K562 (cell line): ENCODE data around the gene SRI. TPM values are rescaled to one million over a fixed set of nuclear protein-coding genes. Genes with fewer than 3 reads are reported as not detected.

Source experiments
- GTF2A2 ChIP-seq: IDR thresholded peaks from 2 replicates; pipeline ENCODE4 v1.6.1; 2016; ENCODE audit warnings: mild to moderate bottlenecking, missing genetic modification characterization, missing compliant biosample characterization
- GTF2E2 ChIP-seq: fragments of 200-800 bp; sonication (Bioruptor generic); IDR thresholded peaks from 2 replicates; pipeline ENCODE4 v1.6.1; 2016; ENCODE audit warnings: missing genetic modification characterization, missing compliant biosample characterization
- TCF7L2 ChIP-seq: fragments of 150-350 bp; IDR thresholded peaks from 2 replicates; pipeline ENCODE4 v1.6.1; 2016; ENCODE audit warnings: low read depth, mild to moderate bottlenecking, low read length, moderate library complexity
- ZBTB33 ChIP-seq: sonication (generic); formaldehyde crosslinking; IDR thresholded peaks from 2 replicates; pipeline ENCODE4 v1.8.1; 2023; ENCODE audit warnings: mild to moderate bottlenecking, missing genetic modification reagents
- ZFX ChIP-seq: sonication (generic); formaldehyde crosslinking; IDR thresholded peaks from 2 replicates; pipeline ENCODE4 v1.8.0; 2022; ENCODE audit warnings: mild to moderate bottlenecking, missing genetic modification reagents, moderate library complexity
- polyA plus RNA-seq, 8 experiments: library from polyadenylated mRNA; depleted of rRNA in 4 of 8; stranded (reverse) in 5 of 8; unstranded in 3 of 8; fragments of >200 nt; fragmentation: Nextera tagmentation in 2 of 8; fragmentation: Illumina TruSeq in 1 of 8; extraction: Ambion mirVana in 2 of 8; extraction: Trizol in 1 of 8; gene quantifications; 2 replicates each; pipeline versions ENCODE4 v1.2.1 to v1.2.3, GENCODE V29; 2011 to 2014; ENCODE audit warnings: inconsistent platforms in 1 of 8, missing spikeins in 1 of 8
- total RNA-seq, 7 experiments: library from RNA; depleted of rRNA in 6 of 7; stranded (reverse); fragments of >200 nt in 6 of 7; fragmentation: Illumina TruSeq in 2 of 7; extraction: Trizol in 2 of 7; gene quantifications; 2 replicates each; pipeline versions ENCODE4 v1.2.1 to v1.2.3, GENCODE V29; 2011 to 2021; ENCODE audit warnings: low replicate concordance in 1 of 7
- TF ChIP-seq, protein P1 (sequence below): IDR thresholded peaks from 2 replicates; pipeline ENCODE4 v1.6.1; 2011; ENCODE audit warnings: borderline replicate concordance, low read depth, mild to moderate bottlenecking, moderate library complexity, low read length; ENCODE audit not compliant: insufficient read depth, poor library complexity, severe bottlenecking
- TF ChIP-seq, protein P2 (sequence below): fragments of 250-450 bp; sonication (Bioruptor Pico); IDR thresholded peaks from 2 replicates; pipeline ENCODE4 v1.4.0; 2020; ENCODE audit warnings: borderline replicate concordance
- TF ChIP-seq, protein P3 (sequence below): fragments of 250-450 bp; sonication (Bioruptor Pico); IDR thresholded peaks from 2 replicates; pipeline ENCODE4 v1.4.0; 2020; ENCODE audit warnings: mild to moderate bottlenecking

SRI gene
- total and polyA plus RNA-seq, 9 of the 15 experiments (the other 6 are each of a cell fraction or from before 2014, with no cell fraction given): 56.4 to 158 (median 119) TPM

DNA sequence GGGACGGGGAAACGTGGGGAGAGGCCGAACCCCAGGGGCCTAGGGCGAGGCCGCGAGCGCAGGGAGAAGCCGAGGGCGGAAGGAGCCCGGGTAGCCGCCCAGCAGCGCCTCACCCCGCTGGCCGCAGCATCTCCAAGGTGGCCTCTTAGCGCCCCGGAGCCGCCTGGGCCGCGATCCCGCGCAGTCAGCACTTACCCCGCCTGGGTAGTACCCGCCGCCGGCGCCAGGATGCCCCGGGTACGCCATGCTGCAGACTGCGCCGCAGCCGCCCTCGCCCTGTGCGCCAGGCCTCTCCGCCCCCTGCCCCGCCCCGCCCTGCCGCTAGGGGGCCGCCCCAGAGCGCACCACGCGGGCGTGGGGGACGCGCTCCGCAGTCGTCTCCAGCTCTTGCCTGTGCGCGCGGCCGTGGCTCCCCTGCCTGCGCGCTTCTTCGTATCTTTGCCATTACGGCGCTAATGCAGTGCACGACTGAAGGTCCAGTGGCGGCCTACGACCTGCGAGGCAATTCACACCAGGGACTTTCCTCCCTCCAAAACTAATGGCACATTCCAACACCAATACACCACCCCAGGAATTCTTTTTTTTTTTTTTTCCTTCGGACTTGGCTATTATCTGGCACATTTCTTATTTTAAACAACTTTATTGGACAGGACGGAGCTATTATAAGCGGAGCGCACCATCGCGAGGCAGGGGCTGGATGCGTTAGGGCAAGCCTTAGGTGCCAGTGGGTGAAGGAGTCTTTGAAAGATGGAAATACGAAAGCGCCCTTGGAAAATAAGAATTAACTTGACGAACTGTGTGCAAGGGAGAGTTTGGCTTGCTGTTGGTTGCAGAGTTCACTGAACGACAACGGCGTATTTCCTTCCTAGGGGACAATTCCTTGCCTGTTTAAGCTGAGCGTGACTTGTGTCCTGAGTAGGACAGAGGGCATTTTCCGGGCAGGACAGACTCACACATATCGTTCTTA lies at the start of gene SRI (continued):
- 0 out of 2 replicates have a peak, but pooled peaks have one; percentile 41 for TF ChIP-seq ZBTB33
- TF ChIP-seq, protein P1, sequence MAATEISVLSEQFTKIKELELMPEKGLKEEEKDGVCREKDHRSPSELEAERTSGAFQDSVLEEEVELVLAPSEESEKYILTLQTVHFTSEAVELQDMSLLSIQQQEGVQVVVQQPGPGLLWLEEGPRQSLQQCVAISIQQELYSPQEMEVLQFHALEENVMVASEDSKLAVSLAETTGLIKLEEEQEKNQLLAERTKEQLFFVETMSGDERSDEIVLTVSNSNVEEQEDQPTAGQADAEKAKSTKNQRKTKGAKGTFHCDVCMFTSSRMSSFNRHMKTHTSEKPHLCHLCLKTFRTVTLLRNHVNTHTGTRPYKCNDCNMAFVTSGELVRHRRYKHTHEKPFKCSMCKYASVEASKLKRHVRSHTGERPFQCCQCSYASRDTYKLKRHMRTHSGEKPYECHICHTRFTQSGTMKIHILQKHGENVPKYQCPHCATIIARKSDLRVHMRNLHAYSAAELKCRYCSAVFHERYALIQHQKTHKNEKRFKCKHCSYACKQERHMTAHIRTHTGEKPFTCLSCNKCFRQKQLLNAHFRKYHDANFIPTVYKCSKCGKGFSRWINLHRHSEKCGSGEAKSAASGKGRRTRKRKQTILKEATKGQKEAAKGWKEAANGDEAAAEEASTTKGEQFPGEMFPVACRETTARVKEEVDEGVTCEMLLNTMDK: peak; percentile 97
- TF ChIP-seq GTF2E2 (tag): peak; percentile 67
- TF ChIP-seq ZFX (CRISPR knock-in tag): peak; percentile 95
- peak; percentile 87 for TF ChIP-seq TCF7L2
- TF ChIP-seq GTF2A2: 0 out of 2 replicates have a peak, but pooled peaks have one; percentile 52
- TF ChIP-seq, protein P2, sequence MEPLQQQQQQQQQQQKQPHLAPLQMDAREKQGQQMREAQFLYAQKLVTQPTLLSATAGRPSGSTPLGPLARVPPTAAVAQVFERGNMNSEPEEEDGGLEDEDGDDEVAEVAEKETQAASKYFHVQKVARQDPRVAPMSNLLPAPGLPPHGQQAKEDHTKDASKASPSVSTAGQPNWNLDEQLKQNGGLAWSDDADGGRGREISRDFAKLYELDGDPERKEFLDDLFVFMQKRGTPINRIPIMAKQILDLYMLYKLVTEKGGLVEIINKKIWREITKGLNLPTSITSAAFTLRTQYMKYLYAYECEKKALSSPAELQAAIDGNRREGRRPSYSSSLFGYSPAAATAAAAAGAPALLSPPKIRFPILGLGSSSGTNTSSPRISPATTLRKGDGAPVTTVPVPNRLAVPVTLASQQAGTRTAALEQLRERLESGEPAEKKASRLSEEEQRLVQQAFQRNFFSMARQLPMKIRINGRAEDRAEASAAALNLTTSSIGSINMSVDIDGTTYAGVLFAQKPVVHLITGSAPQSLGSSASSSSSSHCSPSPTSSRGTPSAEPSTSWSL (CRISPR knock-in tag): no peak
- TF ChIP-seq, protein P3, sequence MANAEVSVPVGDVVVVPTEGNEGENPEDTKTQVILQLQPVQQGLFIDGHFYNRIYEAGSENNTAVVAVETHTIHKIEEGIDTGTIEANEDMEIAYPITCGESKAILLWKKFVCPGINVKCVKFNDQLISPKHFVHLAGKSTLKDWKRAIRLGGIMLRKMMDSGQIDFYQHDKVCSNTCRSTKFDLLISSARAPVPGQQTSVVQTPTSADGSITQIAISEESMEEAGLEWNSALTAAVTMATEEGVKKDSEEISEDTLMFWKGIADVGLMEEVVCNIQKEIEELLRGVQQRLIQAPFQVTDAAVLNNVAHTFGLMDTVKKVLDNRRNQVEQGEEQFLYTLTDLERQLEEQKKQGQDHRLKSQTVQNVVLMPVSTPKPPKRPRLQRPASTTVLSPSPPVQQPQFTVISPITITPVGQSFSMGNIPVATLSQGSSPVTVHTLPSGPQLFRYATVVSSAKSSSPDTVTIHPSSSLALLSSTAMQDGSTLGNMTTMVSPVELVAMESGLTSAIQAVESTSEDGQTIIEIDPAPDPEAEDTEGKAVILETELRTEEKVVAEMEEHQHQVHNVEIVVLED: peak; percentile 57; the same call in 1 of the 2 replicates
